NCI-H2196 (cell line): Measurements from ENCODE around the gene ZEB1.
"Not testable (repeated sequence)": the region's sequence is repeated elsewhere in the genome, so short reads cannot be mapped to it uniquely, and the experiment has no call there.

ENCODE experiments used
- DNase-seq: peaks from one replicate; lab custom pipeline; 2025; ENCODE audit not compliant: unreplicated experiment; lab: John Stamatoyannopoulos, UW

ZEB1 gene

GRCh38 chr10:31484431-31485135, 165.6 kb downstream of the ZEB1 start:
- DNase-seq = no peak

GRCh38 chr10:31490858-31491504, 172.0 kb downstream of the ZEB1 start:
- no peak for DNase-seq

DNA sequence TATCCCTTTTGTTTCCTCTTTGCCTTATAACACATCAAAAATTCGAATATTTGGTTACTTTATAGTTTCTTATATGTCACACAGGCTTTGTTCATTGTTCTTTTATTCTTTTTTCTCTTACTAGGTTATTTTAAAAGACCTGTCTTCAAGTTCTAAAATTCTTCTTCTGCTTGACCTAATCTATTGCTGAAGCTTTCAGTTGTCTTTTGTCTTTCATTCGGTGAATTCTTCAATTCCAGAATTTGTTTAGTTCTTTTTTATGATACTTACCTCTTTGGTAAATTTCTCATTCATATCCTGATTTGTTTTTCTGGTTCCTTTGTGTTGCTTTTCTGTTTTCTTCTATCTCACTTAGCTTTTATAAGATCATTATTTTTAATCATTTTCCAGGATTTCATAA, 188.4 kb downstream of the ZEB1 start:
- DNase-seq = no peak

- no peak for DNase-seq
Observed at GRCh38 chr10:31508234-31508633, 189.2 kb downstream of the ZEB1 start.

DNA sequence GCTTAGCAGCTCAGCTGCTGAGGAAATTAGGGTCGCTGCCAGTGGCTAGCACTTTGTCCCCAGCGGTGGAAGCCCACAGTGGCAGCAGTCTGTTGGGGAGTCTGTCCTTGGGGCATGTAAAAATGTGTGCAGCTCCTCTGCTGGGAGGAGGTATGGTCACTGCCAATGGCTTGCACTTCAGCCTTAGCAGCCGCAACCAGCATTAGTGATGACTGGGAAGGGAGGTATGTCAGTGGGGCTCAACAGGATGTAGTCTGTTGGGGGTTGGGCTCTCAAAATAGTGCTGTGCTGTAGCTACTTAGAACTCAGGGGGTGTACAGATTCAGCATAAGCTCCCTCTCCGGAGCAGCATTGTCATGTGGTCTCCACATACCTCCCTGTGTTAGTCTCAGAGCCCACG, 189.9 kb downstream of the ZEB1 start:
- no peak for DNase-seq

DNA sequence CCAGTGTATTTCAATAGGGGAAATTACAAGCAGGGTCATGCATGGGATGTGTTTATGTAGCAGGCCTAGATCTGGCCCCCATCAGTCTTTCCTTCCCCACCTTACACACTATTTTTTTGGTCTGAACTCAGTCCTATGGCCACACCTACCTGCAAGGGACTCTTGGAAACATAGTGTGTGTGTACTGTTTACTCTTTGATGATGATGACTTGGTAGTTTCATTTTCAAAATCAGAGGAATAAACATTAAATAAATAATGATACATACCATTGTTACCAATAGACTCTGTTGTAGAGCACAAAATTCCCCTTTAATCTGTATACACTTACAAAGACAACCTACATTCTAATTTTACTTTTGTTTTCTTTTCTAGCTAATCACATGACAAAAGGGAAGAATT, 191.0 kb downstream of the ZEB1 start:
- no peak for DNase-seq

GRCh38 chr10:31515116-31515515, 196.1 kb downstream of the ZEB1 start:
- no peak for DNase-seq

GRCh38 chr10:31515819-31516402, 196.9 kb downstream of the ZEB1 start:
- no peak for DNase-seq

- DNase-seq = no peak
Observed at GRCh38 chr10:31520986-31521831, 202.2 kb downstream of the ZEB1 start.

- no peak for DNase-seq
Observed at GRCh38 chr10:31522820-31523219, 203.8 kb downstream of the ZEB1 start.

DNA sequence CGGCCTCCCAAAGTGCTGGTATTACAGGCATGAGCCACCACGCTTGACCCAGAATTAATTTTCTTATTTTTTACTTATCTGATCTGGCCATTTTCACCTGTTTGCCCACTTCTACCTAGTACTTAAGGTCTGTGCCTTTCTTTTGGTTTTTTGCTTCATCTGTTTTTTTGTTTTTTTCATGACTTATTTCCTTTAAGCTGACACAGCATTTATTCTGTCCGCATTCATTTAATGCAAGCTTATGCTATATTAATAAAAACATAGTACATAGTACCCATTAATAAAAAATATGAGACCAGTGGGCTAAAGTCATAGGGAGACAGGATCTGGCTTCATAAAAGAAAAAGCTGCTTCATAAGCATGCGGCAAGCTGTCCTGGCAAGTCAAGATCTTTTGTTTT, 205.4 kb downstream of the ZEB1 start:
- no peak for DNase-seq

GRCh38 chr10:31526178-31526577, 207.2 kb downstream of the ZEB1 start:
- DNase-seq = no peak

DNA sequence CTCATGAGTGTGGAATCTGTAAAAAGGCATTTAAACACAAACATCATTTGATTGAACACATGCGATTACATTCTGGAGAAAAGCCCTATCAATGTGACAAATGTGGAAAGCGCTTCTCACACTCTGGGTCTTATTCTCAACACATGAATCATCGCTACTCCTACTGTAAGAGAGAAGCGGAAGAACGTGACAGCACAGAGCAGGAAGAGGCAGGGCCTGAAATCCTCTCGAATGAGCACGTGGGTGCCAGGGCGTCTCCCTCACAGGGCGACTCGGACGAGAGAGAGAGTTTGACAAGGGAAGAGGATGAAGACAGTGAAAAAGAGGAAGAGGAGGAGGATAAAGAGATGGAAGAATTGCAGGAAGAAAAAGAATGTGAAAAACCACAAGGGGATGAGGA, 207.7 kb downstream of the ZEB1 start:
- no peak for DNase-seq

- no peak for DNase-seq
Observed at GRCh38 chr10:31528831-31529230, 209.8 kb downstream of the ZEB1 start.

GRCh38 chr10:31536302-31536701, 217.3 kb downstream of the ZEB1 start:
- DNase-seq = no peak

GRCh38 chr10:31549896-31550295, 230.9 kb downstream of the ZEB1 start:
- no peak for DNase-seq

DNA sequence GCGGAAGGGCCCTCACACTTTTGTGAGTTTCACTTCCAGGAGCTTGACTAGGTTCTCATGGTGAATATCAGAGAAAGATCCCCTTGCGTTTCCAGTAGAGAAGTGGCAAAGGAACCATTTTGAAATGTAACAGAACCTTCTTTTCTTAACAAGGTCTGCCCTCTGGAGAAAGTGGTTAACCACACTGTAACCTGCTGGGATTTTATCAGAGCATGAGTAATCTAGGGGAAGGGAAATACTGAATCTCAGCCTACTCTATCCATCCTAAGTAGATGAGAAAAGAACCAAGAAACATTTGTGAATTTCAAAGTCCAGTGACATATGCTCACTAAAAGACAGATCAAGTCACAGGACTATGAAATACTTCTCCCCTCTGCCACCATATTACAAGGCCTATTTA, 235.5 kb downstream of the ZEB1 start:
- DNase-seq = no peak

- DNase-seq = no peak
Observed at GRCh38 chr10:31557854-31558253, 238.8 kb downstream of the ZEB1 start.

- DNase-seq = not testable (repeated sequence)
Observed at GRCh38 chr10:31568252-31568861, 249.3 kb downstream of the ZEB1 start.

DNA sequence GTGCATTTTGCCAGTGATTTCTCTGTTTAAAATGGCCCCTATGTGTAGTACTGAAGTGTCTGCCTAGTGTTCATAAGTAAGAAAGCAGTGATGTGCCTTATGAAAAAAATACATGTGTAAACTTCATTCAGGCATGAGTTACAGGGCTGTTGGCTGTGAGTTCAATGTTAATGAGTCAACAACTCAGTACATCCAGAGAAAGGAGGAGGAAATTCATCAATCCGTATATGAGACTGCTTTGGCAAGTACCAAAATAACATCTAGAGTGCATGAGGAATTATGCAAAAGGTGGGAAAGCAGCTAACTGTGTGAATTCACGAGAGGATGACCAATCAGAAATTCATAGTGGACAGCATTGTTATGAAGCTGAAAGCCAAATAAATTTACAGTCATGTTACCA, 255.6 kb downstream of the ZEB1 start:
- no peak for DNase-seq

- DNase-seq = no peak
Observed at GRCh38 chr10:31578181-31578852, 259.3 kb downstream of the ZEB1 start.
